ENCODE data around the gene FHOD1. TPM values are rescaled to one million over a fixed set of nuclear protein-coding genes. Genes with fewer than 3 reads are reported as not detected.
A peak's percentile ranks its signal among the peaks of the same experiment; 100 is the strongest.

FHOD1 gene
- total and polyA plus RNA-seq, 2 of the 13 experiments (the other 11 are each of a cell fraction or from before 2014, with no cell fraction given) = 20.0 to 20.8 TPM

GRCh38 chr16:67246081-67246755 lies 1.1 kb downstream of the FHOD1 start (continued):
- TF ChIP-seq HNRNPUL1 (IDR thresholded peaks at IDR 0.05; ENCODE audit: low read depth, low read length) (no peak), HMG20B (CRISPR knock-in tag; conservative IDR thresholded peaks at IDR 0.05) (peak; percentile 77), ZNF205 (CRISPR knock-in tag; IDR thresholded peaks at IDR 0.05) (peak; percentile 92), ZNF44 (CRISPR knock-in tag; IDR thresholded peaks at IDR 0.05) (peak; percentile 81; the same call in 1 of the 2 replicates), YEATS4 (CRISPR knock-in tag; IDR thresholded peaks at IDR 0.05; ENCODE audit: borderline replicate concordance) (peak; percentile 90), SNAPC2 (CRISPR knock-in tag; IDR thresholded peaks at IDR 0.05) (peak; percentile 58), KLF11 (CRISPR knock-in tag; IDR thresholded peaks at IDR 0.05) (no peak; the same call in 1 of the 2 replicates), ZKSCAN5 (CRISPR knock-in tag; IDR thresholded peaks at IDR 0.05) (peak; percentile 75; the same call in 1 of the 2 replicates), TAF15 (IDR thresholded peaks at IDR 0.05; ENCODE audit: low read depth, low read length, poor library complexity, severe bottlenecking) (no peak), ZNF574 (CRISPR knock-in tag; IDR thresholded peaks at IDR 0.05) (peak; percentile 92), TFE3 (CRISPR knock-in tag; IDR thresholded peaks at IDR 0.05) (peak; percentile 87), KAT2B (IDR thresholded peaks at IDR 0.05; ENCODE audit: borderline replicate concordance, low read depth, low read length) (no peak), REST (IDR thresholded peaks at IDR 0.05; ENCODE audit: borderline replicate concordance in 1 of 2, low read depth in 1 of 2, low read length in 2 of 2) (no peak; a peak in 1 of 4 replicates), HOXA5 (CRISPR knock-in tag; IDR thresholded peaks at IDR 0.05) (no peak; the same call in 1 of the 2 replicates), JUN (CRISPR knock-in tag; IDR thresholded peaks at IDR 0.05) (no peak), ZMAT5 (CRISPR knock-in tag; IDR thresholded peaks at IDR 0.05; ENCODE audit: borderline replicate concordance, low read depth) (no peak), ZFP90 (CRISPR knock-in tag; IDR thresholded peaks at IDR 0.05; ENCODE audit: borderline replicate concordance) (peak; percentile 87; the same call in 1 of the 2 replicates)
